Brain microvascular endothelial cell (primary cell): ENCODE results near the gene AGPS.

Source experiments
- DNase-seq: peaks from one replicate; pipeline ENCODE4 v3.0.0-alpha.2; 2020
- H3K27ac ChIP-seq: fragments of 250-450 bp; sonication (Bioruptor Pico); 2 replicates; pipeline ENCODE4 v1.5.1; 2020; ENCODE audit warnings: mild to moderate bottlenecking, moderate library complexity
- H3K27me3 ChIP-seq: fragments of 250-450 bp; sonication (Bioruptor Pico); replicated peaks from 2 replicates; pipeline ENCODE4 v1.5.1; 2020; ENCODE audit warnings: mild to moderate bottlenecking
- H3K36me3 ChIP-seq: fragments of 250-450 bp; sonication (Bioruptor Pico); replicated peaks from 2 replicates; pipeline ENCODE4 v1.5.1; 2020; ENCODE audit warnings: mild to moderate bottlenecking
- H3K4me3 ChIP-seq: 2 replicates; pipeline ENCODE4 v1.5.1; 2011; ENCODE audit warnings: low read depth, mild to moderate bottlenecking, control low read depth, low read length, moderate library complexity
- CTCF ChIP-seq: IDR thresholded peaks from 2 replicates; pipeline ENCODE4 v1.5.1; 2011; ENCODE audit warnings: low read depth, mild to moderate bottlenecking, moderate library complexity, low read length, control low read depth, inconsistent platforms; ENCODE audit errors: missing control alignments
- in situ Hi-C: cut with HindIII; loops from 2 replicates; pipeline ENCODE4 v1.10.0; 2017; ENCODE audit warnings: low sequenced_read_pairs, low pct_ligation_motif_present

Gene AGPS

GRCh38 chr2:177573120-177573519, 180.5 kb downstream of the AGPS start:
- no peak for DNase-seq
- Histone ChIP-seq H3K27ac (no peak overlapping the region), H3K36me3 (no peaks in the 10 kb centered on the region), H3K4me3 (no peak overlapping the region), H3K27me3 (no peaks in the 10 kb centered on the region)
- in situ Hi-C loops, result no loop called here
- TF ChIP-seq CTCF, result no peak

GRCh38 chr2:177574356-177574755, 181.8 kb downstream of the AGPS start:
- no peaks in the 10 kb centered on the region for H3K27me3 ChIP-seq
- no peaks in the 10 kb centered on the region for H3K36me3 ChIP-seq
- TF ChIP-seq CTCF, result no peak
- DNase-seq, result no peak
- in situ Hi-C loops, result no loop called here
- H3K4me3 ChIP-seq, result no peak overlapping the region
- H3K27ac ChIP-seq, result no peak overlapping the region

GRCh38 chr2:177575358-177575757, 182.8 kb downstream of the AGPS start:
- no peak overlapping the region for H3K27ac ChIP-seq
- no peak for DNase-seq
- H3K4me3 ChIP-seq, result no peak overlapping the region
- TF ChIP-seq CTCF, result no peak
- H3K27me3 ChIP-seq, result no peaks in the 10 kb centered on the region
- no peaks in the 10 kb centered on the region for H3K36me3 ChIP-seq
- in situ Hi-C loops, result no loop called here

GRCh38 chr2:177577075-177577474, 184.5 kb downstream of the AGPS start:
- Histone ChIP-seq H3K27me3 (no peaks in the 10 kb centered on the region), H3K27ac (no peak overlapping the region), H3K36me3 (no peaks in the 10 kb centered on the region), H3K4me3 (no peak overlapping the region)
- TF ChIP-seq CTCF, result no peak
- in situ Hi-C loops, result no loop called here
- DNase-seq, result no peak

- in situ Hi-C loops, result no loop called here
- Histone ChIP-seq H3K27me3 (no peaks in the 10 kb centered on the region), H3K4me3 (no peak overlapping the region), H3K27ac (no peak overlapping the region), H3K36me3 (no peaks in the 10 kb centered on the region)
- TF ChIP-seq CTCF, result no peak
- no peak for DNase-seq
Observed at GRCh38 chr2:177578454-177578853, 185.9 kb downstream of the AGPS start.

- no peak for DNase-seq
- TF ChIP-seq CTCF, result no peak
- in situ Hi-C loops, result no loop called here
- Histone ChIP-seq H3K27me3 (no peaks in the 10 kb centered on the region), H3K36me3 (no peaks in the 10 kb centered on the region), H3K27ac (no peak overlapping the region), H3K4me3 (no peak overlapping the region)
Observed at GRCh38 chr2:177579486-177580036, 187.0 kb downstream of the AGPS start.
